Measurements from ENCODE around the gene LHFPL3.

DNA sequence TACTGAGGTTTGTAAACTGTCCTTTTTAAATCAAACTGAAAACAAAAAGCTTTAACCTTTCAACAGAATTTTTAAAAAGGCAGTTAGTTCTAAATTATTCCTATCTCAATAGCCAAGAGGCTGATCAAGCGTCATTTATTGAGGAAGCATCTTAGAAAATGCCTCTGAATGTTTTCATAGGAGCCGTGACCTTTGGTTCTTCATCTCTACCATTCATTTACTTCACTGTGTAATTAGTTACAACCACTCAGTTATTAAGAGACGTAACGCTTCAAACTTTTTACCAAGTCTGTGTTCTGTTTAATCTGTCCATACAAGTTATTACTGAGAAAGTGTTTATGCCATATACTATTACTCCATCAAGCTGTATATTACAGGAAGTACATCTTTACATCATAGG, 578.2 kb downstream of the LHFPL3 start:
- no peak for TF ChIP-seq ZNF180 (CRISPR knock-in tag; IDR thresholded peaks at IDR 0.05; ENCODE audit: borderline replicate concordance, low read depth)
- TF ChIP-seq RAD51 (IDR thresholded peaks at IDR 0.05; ENCODE audit: borderline replicate concordance): no peak
- TF ChIP-seq, protein P1, sequence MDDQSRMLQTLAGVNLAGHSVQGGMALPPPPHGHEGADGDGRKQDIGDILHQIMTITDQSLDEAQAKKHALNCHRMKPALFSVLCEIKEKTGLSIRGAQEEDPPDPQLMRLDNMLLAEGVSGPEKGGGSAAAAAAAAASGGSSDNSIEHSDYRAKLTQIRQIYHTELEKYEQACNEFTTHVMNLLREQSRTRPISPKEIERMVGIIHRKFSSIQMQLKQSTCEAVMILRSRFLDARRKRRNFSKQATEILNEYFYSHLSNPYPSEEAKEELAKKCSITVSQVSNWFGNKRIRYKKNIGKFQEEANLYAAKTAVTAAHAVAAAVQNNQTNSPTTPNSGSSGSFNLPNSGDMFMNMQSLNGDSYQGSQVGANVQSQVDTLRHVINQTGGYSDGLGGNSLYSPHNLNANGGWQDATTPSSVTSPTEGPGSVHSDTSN (CRISPR knock-in tag; IDR thresholded peaks at IDR 0.05; ENCODE audit: borderline replicate concordance): no peak
- TF ChIP-seq SNAI1 (CRISPR knock-in tag; IDR thresholded peaks at IDR 0.05; ENCODE audit: borderline replicate concordance): no peak
- no peak for TF ChIP-seq SP5 (CRISPR knock-in tag; IDR thresholded peaks at IDR 0.05; ENCODE audit: borderline replicate concordance, low read depth)
- no peak for TF ChIP-seq U2AF1 (optimal IDR thresholded peaks at IDR 0.05; ENCODE audit: low read depth, low read length)
